Nephron (organoid): Measurements from ENCODE around the gene EEF1AKMT3.

Experiments used
- H3K27ac Mint-ChIP-seq, 3 experiments: 2 replicates each; pipeline ENCODE4 v1.8.0; 2020; ENCODE audit warnings: mixed read lengths in 3 of 3, mild to moderate bottlenecking in 2 of 3, moderate library complexity in 1 of 3
- H3K27me3 Mint-ChIP-seq: 2 replicates; pipeline ENCODE4 v1.8.0; 2021; ENCODE audit warnings: low read depth, mild to moderate bottlenecking, moderate library complexity, mixed read lengths
- H3K36me3 Mint-ChIP-seq: 2 replicates; pipeline ENCODE4 v1.8.0; 2020; ENCODE audit warnings: low read depth, mixed read lengths
- H3K4me1 Mint-ChIP-seq: 2 replicates; pipeline ENCODE4 v1.8.0; 2020; ENCODE audit warnings: mixed read lengths
- H3K4me3 Mint-ChIP-seq, 3 experiments: 2 replicates each; pipeline ENCODE4 v1.8.0; 2020; ENCODE audit warnings: mild to moderate bottlenecking in 3 of 3, mixed read lengths in 3 of 3, moderate library complexity in 2 of 3
- H3K9me3 Mint-ChIP-seq: 2 replicates; pipeline ENCODE4 v1.8.0; 2020; ENCODE audit warnings: mixed read lengths
- CTCF ChIP-seq, 3 experiments: fragments of 200-600 bp; sonication (generic); IDR thresholded peaks; one replicate each; pipeline ENCODE4 v1.5.0; 2021; ENCODE audit warnings: antibody characterized with exemption in 3 of 3; ENCODE audit not compliant: unreplicated experiment in 3 of 3

The EEF1AKMT3 gene

GRCh38 chr12:57733928-57734327 lies 38.5 kb upstream of the EEF1AKMT3 start:
- Mint-ChIP-seq H3K27ac (no peak overlapping the region), H3K27me3 (peaks cover 90% of the 10 kb centered on the region), H3K4me3 (no peak overlapping the region), H3K36me3 (peaks cover 7% of the 10 kb centered on the region), H3K9me3 (no peaks in the 10 kb centered on the region), H3K4me1 (peaks cover 32% of the 10 kb centered on the region)
- no peak for TF ChIP-seq CTCF (IDR thresholded peaks at IDR 0.05; ENCODE audit: unreplicated experiment in 3 of 3)

GRCh38 chr12:57734591-57734990 lies 37.8 kb upstream of the EEF1AKMT3 start:
- H3K36me3 Mint-ChIP-seq, result peaks cover 7% of the 10 kb centered on the region
- H3K4me1 Mint-ChIP-seq, result peaks cover 39% of the 10 kb centered on the region
- H3K9me3 Mint-ChIP-seq, result no peaks in the 10 kb centered on the region
- peaks cover 90% of the 10 kb centered on the region for H3K27me3 Mint-ChIP-seq
- peak overlapping the region; percentile 12 to 66 (median 66) for H3K4me3 Mint-ChIP-seq
- no peak for TF ChIP-seq CTCF (IDR thresholded peaks at IDR 0.05; ENCODE audit: unreplicated experiment in 3 of 3)
- H3K27ac Mint-ChIP-seq, result peak overlapping the region; percentile 28 to 82 (median 80)

GRCh38 chr12:57735198-57735855 lies 37.1 kb upstream of the EEF1AKMT3 start:
- H3K27me3 Mint-ChIP-seq, result peaks cover 90% of the 10 kb centered on the region
- H3K36me3 Mint-ChIP-seq, result peaks cover 7% of the 10 kb centered on the region
- no peak for TF ChIP-seq CTCF (IDR thresholded peaks at IDR 0.05; ENCODE audit: unreplicated experiment in 3 of 3)
- H3K27ac Mint-ChIP-seq, result peak overlapping the region; percentile 28 to 82 (median 80)
- no peaks in the 10 kb centered on the region for H3K9me3 Mint-ChIP-seq
- H3K4me3 Mint-ChIP-seq, result peak overlapping the region; percentile 58 to 80 (median 68)
- peaks cover 39% of the 10 kb centered on the region for H3K4me1 Mint-ChIP-seq

- Mint-ChIP-seq H3K4me1 (peaks cover 39% of the 10 kb centered on the region), H3K9me3 (no peaks in the 10 kb centered on the region), H3K4me3 (peak overlapping the region; percentile 78 to 85 (median 84)), H3K27ac (peak overlapping the region; percentile 33 to 73 (median 63)), H3K27me3 (peaks cover 90% of the 10 kb centered on the region), H3K36me3 (peaks cover 5% of the 10 kb centered on the region)
- TF ChIP-seq CTCF (IDR thresholded peaks at IDR 0.05; ENCODE audit: unreplicated experiment in 3 of 3), result peak; percentile 7 to 34 (median 31)
These were observed 36.3 kb upstream of the EEF1AKMT3 start for GRCh38 chr12:57735952-57736740.

GRCh38 chr12:57736741-57737466 lies 35.5 kb upstream of the EEF1AKMT3 start:
- Mint-ChIP-seq H3K4me3 (peak overlapping the region; percentile 78 to 85 (median 84)), H3K36me3 (no peaks in the 10 kb centered on the region), H3K27ac (peak overlapping the region in 2 of 3 experiments; percentile 9 to 33), H3K4me1 (peaks cover 34% of the 10 kb centered on the region), H3K27me3 (peaks cover 90% of the 10 kb centered on the region), H3K9me3 (no peaks in the 10 kb centered on the region)
- no peak for TF ChIP-seq CTCF (IDR thresholded peaks at IDR 0.05; ENCODE audit: unreplicated experiment in 3 of 3)
